Loucy (cell line): ENCODE data around the gene GLDC.

Source experiments
- H2AFZ ChIP-seq: fragments of 200-600 bp; sonication (generic); 2 replicates; pipeline ENCODE4 v1.6.0; 2016; ENCODE audit warnings: antibody characterized with exemption, mild to moderate bottlenecking, low read length, moderate library complexity
- H3F3A ChIP-seq: fragments of 200-600 bp; 2 replicates; pipeline ENCODE4 v1.6.0; 2016; ENCODE audit warnings: antibody characterized with exemption, low read depth, mild to moderate bottlenecking
- H3K27me3 ChIP-seq: fragments of 200-600 bp; sonication (generic); 2 replicates; pipeline ENCODE4 v1.6.1; 2014; ENCODE audit warnings: low read length, mild to moderate bottlenecking; ENCODE audit not compliant: insufficient read depth, poor library complexity, severe bottlenecking
- H3K36me3 ChIP-seq: fragments of 200-600 bp; sonication (generic); 2 replicates; pipeline ENCODE4 v1.6.1; 2016; ENCODE audit warnings: low read length; ENCODE audit not compliant: insufficient read depth
- H3K4me1 ChIP-seq: fragments of 200-600 bp; sonication (generic); 2 replicates; pipeline ENCODE4 v1.5.1; 2014; ENCODE audit warnings: low read length, mild to moderate bottlenecking; ENCODE audit not compliant: insufficient read depth, poor library complexity, severe bottlenecking
- H3K4me2 ChIP-seq: fragments of 200-600 bp; sonication (generic); 2 replicates; pipeline ENCODE4 v1.6.0; 2014; ENCODE audit warnings: antibody characterized with exemption, low read length, low read depth, mild to moderate bottlenecking; ENCODE audit not compliant: poor library complexity, severe bottlenecking
- H3K4me3 ChIP-seq: fragments of 200-600 bp; sonication (generic); 2 replicates; pipeline ENCODE4 v1.5.1; 2014; ENCODE audit warnings: low read length, mild to moderate bottlenecking, mixed read lengths; ENCODE audit not compliant: poor library complexity, severe bottlenecking
- H3K79me2 ChIP-seq: fragments of 200-600 bp; sonication (generic); 2 replicates; pipeline ENCODE4 v1.6.1; 2014; ENCODE audit warnings: low read length; ENCODE audit not compliant: insufficient read depth
- H3K9ac ChIP-seq: fragments of 200-600 bp; sonication (generic); 2 replicates; pipeline ENCODE4 v1.6.0; 2014; ENCODE audit warnings: mild to moderate bottlenecking, low read depth, low read length, moderate library complexity; ENCODE audit not compliant: poor library complexity, severe bottlenecking
- H3K9me2 ChIP-seq: fragments of 200-600 bp; sonication (generic); replicated peaks from 2 replicates; pipeline ENCODE4 v1.6.1; 2016; ENCODE audit warnings: low read depth, low read length, mixed read lengths
- H3K9me3 ChIP-seq: fragments of 200-600 bp; sonication (generic); 2 replicates; pipeline ENCODE4 v1.6.1; 2014; ENCODE audit warnings: mild to moderate bottlenecking, antibody characterized with exemption, low read length, low read depth; ENCODE audit not compliant: insufficient read depth
- H4K20me1 ChIP-seq: fragments of 200-600 bp; sonication (generic); 2 replicates; pipeline ENCODE4 v1.6.0; 2014; ENCODE audit warnings: antibody characterized with exemption, low read length, mild to moderate bottlenecking; ENCODE audit not compliant: insufficient read depth, poor library complexity, severe bottlenecking
- CTCF ChIP-seq: fragments of 200-600 bp; sonication (generic); conservative IDR thresholded peaks from 2 replicates; pipeline ENCODE4 v1.5.1; 2014; ENCODE audit warnings: mild to moderate bottlenecking, antibody characterized with exemption, low read length
- EZH2phosphoT487 ChIP-seq: fragments of 200-600 bp; IDR thresholded peaks from 2 replicates; pipeline ENCODE4 v1.6.1; 2018; ENCODE audit warnings: antibody characterized with exemption, mild to moderate bottlenecking, moderate library complexity, borderline replicate concordance

The GLDC gene

DNA sequence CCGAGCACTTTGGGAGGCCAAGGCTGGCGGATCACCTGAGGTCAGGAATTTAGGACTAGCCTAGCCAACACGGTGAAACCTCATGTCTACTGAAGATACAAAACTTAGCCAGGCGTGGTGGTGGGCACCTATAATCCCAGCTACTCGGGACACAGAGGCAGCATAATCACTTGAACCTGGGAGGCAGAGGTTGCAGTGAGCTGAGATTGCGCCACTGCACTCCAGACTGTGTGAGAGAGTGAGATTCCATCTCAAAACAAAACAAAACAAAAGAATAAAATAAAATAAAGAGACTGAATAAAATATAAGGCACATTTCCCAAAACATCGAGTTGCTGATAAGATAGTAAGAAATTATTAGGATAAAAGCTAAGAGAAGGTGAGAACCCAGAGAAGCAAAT is 32.3 kb upstream of the GLDC start:
- Histone ChIP-seq H3K79me2 (peaks cover 11% of the 10 kb centered on the region), H3K4me1 (peaks cover 11% of the 10 kb centered on the region), H3K9me2 (no peaks in the 10 kb centered on the region)

DNA sequence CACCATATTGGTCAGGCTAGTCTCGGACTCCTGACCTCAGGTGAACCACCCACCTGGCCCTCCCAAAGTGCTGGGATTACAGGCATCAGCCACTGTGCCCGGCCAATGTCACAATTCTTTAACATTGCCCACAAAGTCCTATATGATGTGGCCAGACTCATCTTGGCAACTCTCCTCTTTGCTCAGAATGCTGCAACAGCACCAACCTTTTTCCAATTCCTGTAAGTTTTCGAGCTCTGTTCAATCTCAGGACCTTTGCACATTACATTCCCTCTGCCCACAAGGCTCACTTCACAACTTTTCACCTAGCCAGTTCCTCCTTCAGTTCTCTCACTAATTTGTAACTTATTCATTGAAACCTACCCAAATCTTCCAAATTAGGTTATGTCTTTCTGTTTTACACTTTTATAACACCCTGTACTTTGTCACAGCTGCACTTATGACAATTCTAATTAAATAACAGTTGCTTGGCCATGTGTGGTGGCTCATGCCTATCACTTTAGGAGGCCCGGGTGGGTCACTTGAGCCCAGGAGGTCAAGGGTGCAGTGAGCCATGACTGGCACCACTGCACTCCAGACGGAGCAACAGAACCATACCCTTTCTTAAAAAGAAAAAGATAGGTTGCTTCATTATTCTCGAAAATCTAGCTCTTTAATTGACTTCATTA is 30.9 kb upstream of the GLDC start:
- H4K20me1 ChIP-seq, result no peaks in the 10 kb centered on the region
- H3K4me2 ChIP-seq, result no peak overlapping the region
- H3K9ac ChIP-seq, result no peak overlapping the region

More for the DNA sequence above, 32.3 kb upstream of the GLDC start:
- TF ChIP-seq EZH2phosphoT487 (no peak), CTCF (no peak)
- H4K20me1 ChIP-seq, result no peaks in the 10 kb centered on the region
- no peaks in the 10 kb centered on the region for H3F3A ChIP-seq
- H2AFZ ChIP-seq, result no peak overlapping the region
- no peaks in the 10 kb centered on the region for H3K36me3 ChIP-seq
- no peak overlapping the region for H3K4me3 ChIP-seq
- H3K9ac ChIP-seq, result no peak overlapping the region
- H3K9me3 ChIP-seq, result no peaks in the 10 kb centered on the region
- no peak overlapping the region for H3K4me2 ChIP-seq
- no peaks in the 10 kb centered on the region for H3K27me3 ChIP-seq

DNA sequence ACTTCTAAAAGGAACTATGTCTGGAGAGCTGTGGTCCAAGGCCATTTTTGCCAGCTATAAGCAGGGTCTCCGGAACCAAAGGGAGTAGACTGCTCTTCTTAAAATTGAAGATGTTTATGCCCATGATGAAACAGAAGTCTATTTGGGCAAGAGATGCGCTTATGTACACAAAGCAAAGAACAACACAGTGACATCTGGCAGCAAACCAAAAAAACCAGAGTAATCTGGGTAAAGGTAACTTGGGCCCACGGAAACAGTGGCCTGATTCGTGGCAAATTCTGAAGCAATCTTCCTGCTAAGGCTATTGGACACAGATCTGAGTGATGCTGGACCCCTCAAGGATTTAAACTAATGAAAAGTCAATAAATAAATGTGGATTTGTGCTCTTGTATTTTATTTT is 29.7 kb upstream of the GLDC start:
- no peaks in the 10 kb centered on the region for H3K9me2 ChIP-seq
- H3K4me2 ChIP-seq, result no peak overlapping the region
- H3K27me3 ChIP-seq, result no peaks in the 10 kb centered on the region
- TF ChIP-seq CTCF, result no peak
- no peak for TF ChIP-seq EZH2phosphoT487
- H3K9ac ChIP-seq, result no peak overlapping the region
- H3K79me2 ChIP-seq, result no peaks in the 10 kb centered on the region
- H4K20me1 ChIP-seq, result no peaks in the 10 kb centered on the region
- H3F3A ChIP-seq, result no peaks in the 10 kb centered on the region
- H3K4me1 ChIP-seq, result peaks cover 8% of the 10 kb centered on the region
- H3K4me3 ChIP-seq, result no peak overlapping the region
- no peaks in the 10 kb centered on the region for H3K36me3 ChIP-seq
- H3K9me3 ChIP-seq, result no peaks in the 10 kb centered on the region
- no peak overlapping the region for H2AFZ ChIP-seq

More for the DNA sequence above, 30.9 kb upstream of the GLDC start:
- Histone ChIP-seq H3K9me3 (no peaks in the 10 kb centered on the region), H3K36me3 (no peaks in the 10 kb centered on the region), H3K79me2 (no peaks in the 10 kb centered on the region), H3F3A (no peaks in the 10 kb centered on the region), H3K9me2 (no peaks in the 10 kb centered on the region), H3K4me1 (peaks cover 11% of the 10 kb centered on the region), H3K27me3 (no peaks in the 10 kb centered on the region), H2AFZ (no peak overlapping the region), H3K4me3 (no peak overlapping the region)
- TF ChIP-seq CTCF (no peak), EZH2phosphoT487 (no peak)
